Right ventricle myocardium superior (tissue), 1 donor: Measurements from ENCODE around the gene LRCH4. TPM values are rescaled to one million over a fixed set of nuclear protein-coding genes. Genes with fewer than 3 reads are reported as not detected.

Experiments used
- ATAC-seq: fragments of 200-7000 bp; cut with Tn5 transposase; one replicate; pipeline ENCODE4 v1.9.1; 2020; ENCODE audit warnings: mild to moderate bottlenecking; ENCODE audit not compliant: poor library complexity
- DNase-seq: peaks from one replicate; pipeline ENCODE4 v3.0.0-alpha.2; 2020
- intact Hi-C: fragments of 100-400 bp; cut with DNase I; formaldehyde crosslinking; loops from one replicate; pipeline ENCODE4 v1.11.2; 2022
- total RNA-seq: library from RNA; stranded (reverse); fragmentation: NEBNext Ultra II Directional; extraction: Animal tissue kit (Norgen Biotek cat#: 25700); gene quantifications from one replicate; pipeline ENCODE4 v1.2.1, GENCODE V29; 2021
- donor health status: DM: no; HTN: yes; CAD: no; lungs with severe emphysema.

LRCH4 gene
- total RNA-seq, 1 donor from 2014 or later, result 22.8 TPM

DNA sequence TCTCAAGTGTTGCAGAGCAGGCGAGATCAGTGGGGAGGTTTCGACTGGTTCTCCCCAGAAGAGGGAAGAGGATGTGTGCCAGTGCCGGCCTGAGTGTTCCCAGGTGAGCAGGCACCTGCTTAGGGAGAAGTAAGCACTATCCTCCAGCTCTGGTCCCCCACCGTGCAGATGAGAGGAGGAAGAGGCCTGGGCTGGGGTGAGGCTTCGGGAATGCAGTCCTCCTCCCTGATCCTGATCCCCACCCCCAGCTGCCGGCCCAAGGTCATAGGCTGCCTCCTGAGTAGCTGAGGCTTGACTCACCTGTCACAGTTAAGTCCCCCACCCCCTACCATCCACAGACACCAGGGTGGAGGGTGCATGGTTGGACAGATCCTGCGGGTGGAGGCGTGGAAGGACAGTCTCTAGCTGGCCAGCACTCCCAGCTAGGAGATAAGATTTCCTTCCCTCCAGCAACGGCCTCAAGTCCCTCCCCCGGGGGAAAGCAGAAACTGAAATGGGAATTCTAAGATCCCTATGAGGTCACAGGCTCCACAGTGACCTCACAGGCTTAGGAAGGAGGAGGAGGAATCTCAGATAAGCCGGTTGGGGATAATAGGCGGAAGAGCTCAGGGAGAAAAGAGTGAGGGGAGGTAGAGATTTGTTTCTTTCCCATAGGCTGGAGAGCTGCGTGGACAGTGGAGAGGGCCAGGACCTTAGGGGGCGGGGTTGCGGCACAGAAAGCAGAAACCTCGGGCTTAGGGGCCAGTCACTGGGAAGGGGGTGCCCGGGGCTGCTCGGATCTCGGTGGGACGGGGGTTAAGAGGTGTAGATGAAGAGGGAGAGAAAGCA, 1.0 kb downstream of the LRCH4 start:
- DNase-seq (peak; percentile 56), ATAC-seq (peak; percentile 0)
- intact Hi-C loops, result no loop called here

DNA sequence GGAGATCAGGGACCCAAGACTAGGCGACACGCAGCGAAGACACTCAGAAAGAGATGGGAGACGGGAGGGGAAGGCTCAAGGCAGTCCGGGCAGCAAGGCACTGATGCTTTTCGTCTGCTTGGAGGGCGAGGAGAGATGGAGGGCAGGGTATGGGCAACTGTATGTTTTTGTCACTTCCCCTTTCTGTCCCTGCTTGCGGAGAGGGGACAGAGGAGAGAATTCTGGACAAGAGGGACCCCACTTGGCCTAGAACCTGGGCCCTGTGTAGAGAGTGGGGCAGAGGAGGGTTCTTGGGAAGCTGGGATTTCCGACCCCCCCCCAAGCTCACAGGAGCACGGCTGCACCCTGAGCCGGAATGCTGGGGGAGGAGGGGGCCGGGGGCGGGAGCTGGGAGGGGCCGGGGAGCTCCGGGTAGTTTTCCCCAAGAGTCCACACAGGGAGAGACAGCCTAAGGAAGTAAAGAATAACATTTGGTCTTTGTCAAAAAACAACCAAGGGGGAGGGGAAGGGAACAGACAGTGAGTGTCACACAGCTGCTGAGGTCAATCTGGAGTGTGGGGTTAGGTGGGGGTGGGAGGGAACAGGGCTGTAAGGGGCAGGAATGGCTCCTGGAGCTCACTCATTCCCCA, 1.8 kb downstream of the LRCH4 start:
- no peak for DNase-seq
- ATAC-seq, result no peak
- intact Hi-C loops, result no loop called here

DNA sequence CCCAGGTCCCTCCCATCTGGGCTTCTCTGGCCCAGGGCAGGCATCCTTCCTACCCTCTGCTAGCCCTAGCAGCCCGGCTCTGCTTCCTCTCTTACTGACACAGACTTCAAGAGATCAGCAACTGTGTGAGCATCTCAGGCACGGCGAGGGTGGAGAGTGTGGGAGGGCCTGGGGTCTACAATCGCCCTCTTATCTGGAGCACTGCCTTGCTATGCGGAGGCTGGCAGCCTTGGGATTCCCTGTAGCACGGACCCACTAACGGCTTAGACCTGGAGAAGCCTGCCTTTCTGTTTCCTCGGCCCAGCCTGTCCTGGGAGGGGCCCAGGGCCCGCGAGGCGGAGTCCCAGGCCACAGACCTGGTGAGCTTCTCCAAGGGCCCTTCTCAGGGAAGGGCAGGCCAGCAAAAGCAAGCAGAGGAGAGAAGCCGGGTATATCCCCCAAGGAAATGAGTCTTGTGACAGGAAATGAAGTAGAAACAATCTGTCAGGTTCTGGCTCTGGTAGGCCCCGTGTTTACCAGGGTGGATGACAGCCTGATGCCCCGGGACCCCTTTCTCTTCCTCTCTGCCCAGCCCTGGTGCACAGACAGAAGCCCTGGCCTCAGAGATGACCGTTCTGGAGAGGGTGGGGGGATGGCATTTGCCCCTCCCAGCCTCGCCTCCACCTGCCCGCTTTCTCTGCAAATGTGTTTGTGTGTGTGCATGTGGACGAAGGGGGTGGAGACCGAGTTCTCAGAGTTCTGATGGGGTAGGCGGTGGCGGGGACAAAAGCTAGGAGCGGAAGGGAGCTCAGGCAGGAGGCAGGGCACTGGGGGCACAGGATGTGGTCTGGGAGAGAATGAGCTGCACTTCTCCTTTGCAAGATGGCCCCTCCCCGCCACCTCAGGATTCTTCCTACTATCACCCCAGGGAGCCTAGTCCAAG, 2.5 kb downstream of the LRCH4 start:
- peak; percentile 80 for DNase-seq
- intact Hi-C loops, result no loop called here

DNA sequence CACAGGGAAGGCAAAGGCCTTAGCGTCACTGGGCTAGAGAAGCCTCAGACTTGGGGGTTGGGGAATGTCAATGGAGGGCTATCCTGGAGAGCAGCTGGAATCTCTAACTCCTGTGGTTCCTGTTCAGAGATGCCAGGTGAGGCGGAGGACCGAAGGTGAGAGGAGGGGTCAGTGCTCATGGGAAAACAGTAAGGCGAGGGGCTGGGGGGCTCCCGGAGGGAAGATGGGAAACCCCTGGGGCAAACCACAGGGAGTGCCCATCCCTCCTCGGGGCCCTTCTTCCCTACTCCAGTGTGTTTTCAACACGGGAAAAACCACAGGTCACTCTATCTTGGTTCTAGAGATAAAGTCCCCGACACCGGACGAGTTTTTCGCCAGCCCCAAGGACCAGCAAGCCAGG, 3.3 kb downstream of the LRCH4 start:
- ATAC-seq (no peak), DNase-seq (no peak)
- intact Hi-C loops, result no loop called here

More for the DNA sequence above, 2.5 kb downstream of the LRCH4 start:
- ATAC-seq, result no peak

DNA sequence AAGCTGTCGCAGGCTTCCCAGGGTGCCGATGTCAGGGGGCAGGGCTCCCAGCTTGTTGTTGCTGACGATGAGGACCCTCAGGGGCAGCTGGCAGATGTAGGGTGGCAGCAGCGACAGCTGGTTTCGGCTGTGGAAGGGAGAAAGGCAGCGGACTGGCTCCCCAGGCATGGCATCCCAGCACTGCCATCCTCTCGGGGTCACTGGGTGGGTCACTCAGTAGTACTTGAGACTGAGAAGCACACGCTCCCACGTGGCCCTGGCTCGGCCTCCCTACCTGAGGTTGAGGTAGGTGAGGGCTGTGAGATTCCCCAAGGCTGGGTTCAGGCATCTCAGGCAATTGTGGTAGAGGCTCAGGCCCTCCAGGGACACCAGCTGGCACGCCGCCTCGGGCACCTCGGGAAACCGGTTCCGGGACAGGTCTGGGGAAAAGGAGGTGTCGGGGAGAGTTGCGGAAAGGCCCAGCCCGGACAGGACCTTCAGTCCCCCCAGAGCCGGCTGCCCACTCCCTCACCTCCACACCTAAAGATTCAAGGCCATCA, 3.8 kb downstream of the LRCH4 start:
- ATAC-seq (no peak), DNase-seq (no peak)
- intact Hi-C loops, result no loop called here

DNA sequence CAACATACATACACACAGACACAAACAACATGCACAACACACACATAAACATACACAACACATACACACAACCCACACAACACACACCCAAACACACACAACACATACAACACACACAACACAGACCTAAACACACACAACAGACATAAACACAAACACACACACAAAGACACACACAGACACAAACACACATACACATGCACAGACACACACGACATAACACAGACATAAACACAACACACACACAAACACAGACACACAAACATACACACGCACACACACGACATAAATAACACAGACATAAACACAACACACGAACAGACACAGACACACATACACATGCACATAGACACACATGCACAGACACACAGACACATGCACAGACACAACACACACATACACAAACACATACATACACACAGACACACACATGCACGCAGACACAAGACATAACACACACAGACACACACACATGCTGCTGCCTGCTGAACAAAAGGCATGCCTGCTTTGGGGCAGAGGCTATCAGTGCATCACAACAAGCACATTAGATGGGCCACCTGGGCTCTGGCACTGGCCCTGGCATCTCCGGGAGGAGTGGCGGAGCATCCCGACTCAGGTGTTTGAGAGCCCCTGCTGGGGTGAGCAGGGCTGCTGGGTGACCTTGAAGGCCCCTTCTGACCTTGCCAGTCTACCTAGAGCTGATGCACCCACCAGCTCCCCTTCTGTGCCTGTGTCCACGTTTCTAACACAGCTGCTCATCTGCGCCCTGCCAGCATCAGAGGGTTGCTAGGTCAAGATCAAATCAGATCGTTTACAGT, 5.3 kb downstream of the LRCH4 start:
- ATAC-seq (no peak), DNase-seq (no peak)
- intact Hi-C loops, result no loop called here

DNA sequence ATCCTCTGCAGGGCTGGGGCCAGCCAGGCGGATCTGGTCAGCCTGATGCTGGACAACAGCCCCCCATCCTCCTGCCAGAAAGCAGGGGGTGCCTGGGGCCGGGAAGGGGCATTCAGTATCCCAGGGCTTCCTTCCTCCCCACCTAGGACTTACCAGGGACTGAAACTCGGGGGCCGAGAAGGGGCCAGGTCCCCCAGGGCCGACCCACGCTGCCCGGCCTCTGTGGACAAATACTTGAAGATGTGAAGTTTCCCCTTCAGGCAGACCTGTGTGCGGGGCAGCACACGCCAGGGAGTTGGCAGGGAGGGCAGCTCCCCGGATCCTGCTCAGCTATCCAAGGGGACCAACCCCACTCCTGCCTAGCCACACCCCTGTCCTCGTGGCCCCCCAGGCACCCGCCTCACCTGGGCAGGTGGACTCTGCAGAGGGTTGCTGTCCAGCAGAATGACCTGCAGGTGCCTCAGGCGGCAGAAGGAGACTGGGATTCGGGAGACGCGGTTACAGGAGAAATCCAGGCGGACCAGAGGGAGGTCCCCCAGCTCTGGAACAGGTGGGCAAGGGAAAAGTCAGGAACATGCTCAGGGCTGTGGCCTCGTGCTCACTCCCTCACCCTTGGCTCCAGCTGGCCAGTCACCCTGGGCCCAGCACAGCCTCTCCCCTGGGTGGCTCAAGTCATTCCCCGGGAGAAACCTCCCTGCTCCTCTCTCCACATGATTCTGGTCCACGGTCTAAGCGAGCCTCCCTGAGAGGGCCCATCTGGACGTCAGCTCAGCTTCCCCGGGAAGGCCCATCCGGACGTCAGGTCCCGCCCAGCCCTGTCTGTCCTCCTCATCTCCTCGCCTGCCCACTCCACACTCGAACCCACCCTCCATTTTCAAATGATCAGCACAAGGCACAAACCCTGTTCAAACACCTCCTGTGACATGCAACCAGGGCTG, 7.4 kb downstream of the LRCH4 start:
- intact Hi-C loops, result no loop called here
- ATAC-seq (no peak), DNase-seq (peak; percentile 33)

DNA sequence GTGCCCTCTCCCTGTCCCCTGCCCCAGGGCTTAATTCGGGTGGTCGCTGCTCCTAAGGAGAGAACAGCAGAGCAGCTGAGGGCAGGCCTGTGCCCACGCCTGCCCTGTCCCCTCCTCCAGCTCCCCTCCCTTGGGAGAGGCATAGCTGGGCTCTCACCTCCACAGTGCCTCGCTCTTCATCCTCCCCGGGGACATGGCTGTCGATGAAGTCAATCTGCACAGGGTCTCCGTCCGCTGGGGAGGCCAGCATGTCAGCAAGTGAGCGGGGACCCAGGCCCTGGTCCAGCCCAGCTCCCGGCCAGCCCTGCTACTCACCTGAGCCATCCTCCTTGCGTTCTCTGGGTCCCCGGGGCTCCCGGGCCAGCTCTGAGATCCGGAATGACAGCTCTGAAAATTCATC, 8.4 kb downstream of the LRCH4 start:
- DNase-seq, result peak; percentile 35

DNA sequence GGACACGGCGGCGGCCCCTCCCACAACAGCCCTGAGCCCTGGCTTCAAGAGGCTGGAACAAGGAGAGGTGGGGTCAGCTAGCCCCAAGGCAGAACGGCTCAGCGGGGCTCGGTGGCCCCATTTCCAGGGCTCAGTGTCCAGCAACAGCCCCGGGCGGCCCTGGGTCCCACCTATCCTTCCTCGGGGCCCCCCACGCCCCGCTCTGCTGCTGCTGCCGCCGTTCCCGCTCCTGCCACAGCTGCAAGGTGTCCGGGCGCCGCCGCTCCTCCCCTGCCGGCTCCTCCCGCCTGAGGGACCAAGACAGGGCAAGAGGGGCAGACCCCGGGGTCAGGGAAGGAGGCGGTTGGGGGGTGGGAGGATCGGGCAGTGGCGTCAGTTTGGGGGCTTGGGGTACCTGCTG, 8.8 kb downstream of the LRCH4 start:
- peak; percentile 35 for DNase-seq
- intact Hi-C loops, result no loop called here

More for the DNA sequence above, 8.4 kb downstream of the LRCH4 start:
- no peak for ATAC-seq
- intact Hi-C loops, result no loop called here

DNA sequence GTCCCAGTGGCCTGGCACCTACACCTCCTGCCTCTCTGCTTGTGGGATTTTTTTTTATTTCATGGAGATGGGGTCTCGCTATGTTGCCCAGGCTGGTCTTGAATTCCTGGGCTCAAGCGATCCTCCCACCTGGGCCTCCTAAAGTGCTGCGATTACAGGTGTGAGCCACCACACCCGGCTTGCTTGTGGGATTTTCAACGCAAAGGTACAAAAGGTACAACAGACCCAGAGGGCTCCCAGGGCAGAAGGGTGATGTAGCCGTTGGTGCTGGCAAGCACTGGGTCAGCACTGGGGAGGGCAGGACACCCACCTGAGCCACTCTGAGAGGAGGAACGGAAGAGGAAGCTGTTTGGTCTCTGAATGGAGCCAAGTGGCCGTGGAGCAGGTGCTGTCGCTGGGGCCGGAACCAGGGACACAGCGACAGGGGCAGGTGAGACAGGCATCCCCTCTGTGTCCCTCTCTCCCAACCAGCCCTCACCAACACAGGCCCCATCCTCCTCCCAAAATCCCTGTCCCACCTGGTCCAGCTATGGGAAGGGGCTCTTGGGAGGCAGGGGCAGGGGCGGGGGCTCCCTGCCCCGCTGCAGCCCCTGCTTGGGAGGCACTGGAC, 9.4 kb downstream of the LRCH4 start:
- DNase-seq (no peak), ATAC-seq (no peak)
- intact Hi-C loops, result no loop called here

More for the DNA sequence above, 8.8 kb downstream of the LRCH4 start:
- no peak for ATAC-seq

DNA sequence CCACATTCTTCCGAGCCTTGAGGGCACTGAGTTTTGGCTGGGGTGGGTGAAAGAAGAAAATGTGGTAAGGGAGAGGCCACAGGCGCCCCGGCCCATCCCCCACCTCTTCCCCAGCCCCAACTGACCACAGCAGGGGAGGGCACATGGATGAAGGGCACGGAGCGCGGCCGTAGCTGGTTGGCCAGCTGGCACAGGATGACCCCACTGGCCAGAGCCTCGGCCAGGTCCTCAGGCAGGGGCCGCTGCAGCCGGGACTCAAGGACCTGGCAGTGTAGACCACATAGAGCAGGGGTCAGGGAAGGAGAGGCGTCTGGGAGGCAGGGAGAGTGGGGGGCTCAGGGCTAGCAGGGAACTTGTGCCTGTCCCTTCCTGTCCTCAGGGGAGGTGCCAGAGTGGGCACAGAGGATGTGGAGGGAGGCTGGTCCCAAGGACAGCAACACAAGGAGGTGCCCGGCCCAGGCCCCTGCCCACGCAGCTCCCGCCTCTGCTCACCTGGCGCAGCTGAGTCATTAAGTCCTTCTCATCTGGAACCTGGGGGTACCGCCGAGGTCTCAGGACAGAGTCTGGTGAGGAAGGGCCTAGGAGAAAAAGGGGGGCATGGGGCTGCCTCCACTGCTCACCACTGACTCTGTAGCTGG, 10.1 kb downstream of the LRCH4 start:
- DNase-seq, result peak; percentile 31
- no peak for ATAC-seq
- intact Hi-C loops, result no loop called here

DNA sequence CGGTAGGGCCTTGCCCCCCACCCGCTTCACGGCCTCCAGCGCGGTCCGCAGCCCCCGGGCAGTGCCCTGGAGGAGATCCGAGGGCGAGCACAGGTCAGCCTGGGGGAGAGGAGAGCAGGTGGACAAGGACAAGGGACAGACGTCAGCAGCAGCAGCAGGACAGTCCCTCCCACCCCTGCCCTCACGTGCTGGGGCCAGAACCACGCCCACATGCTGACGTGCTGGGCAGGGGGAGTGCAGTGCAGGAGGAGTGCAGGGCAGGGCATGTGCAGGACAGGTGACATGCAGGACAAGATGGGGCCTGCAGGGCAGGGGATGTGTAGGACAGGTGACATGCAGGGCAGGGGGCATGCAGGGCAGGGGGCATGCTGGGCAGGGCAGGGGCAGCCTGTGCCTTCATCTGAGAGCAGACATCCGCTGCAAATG, 10.7 kb downstream of the LRCH4 start:
- intact Hi-C loops, result no loop called here
- peak; percentile 35 for DNase-seq
- ATAC-seq, result no peak

DNA sequence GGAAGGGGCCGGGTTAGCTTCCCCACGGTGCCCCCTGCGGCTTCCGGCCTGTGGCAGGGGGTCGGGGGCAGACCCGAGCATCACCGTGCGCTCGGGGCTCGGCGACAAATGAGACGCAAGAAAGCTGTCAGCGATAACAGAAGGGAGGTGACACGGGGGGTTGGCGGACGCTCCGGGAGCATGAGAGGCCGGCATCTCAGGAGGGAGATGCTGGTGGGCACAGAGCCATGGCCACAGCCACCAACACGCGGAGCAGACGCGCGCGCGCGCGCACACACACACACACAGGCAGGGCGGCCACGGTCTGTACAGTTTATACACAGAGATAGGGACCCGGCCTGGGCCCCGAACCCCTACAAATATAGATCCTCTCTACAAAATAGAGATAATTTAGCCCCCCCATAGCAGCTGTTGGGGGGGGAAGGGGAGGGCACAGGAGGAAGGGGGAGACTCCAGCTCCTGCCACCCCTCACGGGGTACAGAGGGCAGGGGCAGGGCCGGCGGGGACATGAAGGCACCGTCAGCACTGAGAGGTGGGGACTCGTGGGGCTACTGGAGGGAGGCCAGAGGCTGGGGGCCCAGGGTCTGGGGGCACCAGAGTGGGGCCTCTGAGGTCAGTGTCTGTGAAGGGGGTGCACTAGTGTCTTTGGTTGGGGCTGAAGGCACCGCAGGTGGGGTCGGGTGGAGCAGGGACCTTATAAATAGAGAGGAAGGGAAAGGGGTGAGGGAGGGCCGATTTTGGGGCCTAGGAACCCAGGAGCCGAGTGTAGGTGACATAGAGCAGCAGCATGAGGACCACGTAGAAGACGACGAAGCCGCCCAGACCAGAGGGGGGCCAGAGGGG, 11.3 kb downstream of the LRCH4 start:
- ATAC-seq, result no peak
- DNase-seq, result peak; percentile 42
- intact Hi-C loops, result no loop called here

DNA sequence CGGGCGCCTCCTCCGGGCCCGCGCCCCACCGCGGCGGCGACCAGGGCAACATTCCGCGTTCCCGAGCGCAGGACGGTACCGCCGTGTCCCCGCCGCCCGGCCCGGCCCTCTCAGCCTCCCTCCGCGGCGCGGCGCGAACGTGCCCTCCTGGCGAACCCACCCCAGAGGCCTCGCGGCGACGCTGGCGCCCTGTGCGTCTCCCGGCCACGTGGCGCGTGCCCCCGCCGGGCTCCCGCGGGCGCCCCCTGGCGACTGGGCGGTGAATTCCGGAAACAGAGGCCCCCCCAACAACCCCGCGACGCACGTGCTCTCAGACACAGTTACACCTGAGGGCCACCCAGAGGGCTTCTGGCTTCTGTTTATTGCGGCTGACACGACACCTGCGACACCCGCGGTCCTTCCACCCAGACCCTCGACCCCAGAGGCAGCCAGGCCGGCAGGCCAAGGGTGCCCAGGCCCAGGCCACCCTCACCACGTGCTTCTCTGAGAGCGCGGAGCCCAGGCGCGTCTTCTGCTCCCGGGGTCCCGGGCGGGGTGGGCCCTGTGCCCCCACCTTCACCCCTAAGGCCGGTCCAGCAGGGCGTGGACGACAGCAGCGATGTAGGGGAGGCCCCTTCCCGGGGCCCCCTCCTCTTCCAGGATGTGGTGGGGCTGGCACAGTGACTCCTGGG, 12.1 kb downstream of the LRCH4 start, which contains the start of gene SAP25:
Gene SAP25 (minus strand): TSS at position 210 of the 671 bp plus-strand sequence. CDS start 158 bp downstream, at position 52.
- intact Hi-C loops, result no loop called here
- ATAC-seq (no peak), DNase-seq (no peak)
